AG09319 (cell line): ENCODE measurements around the gene HOXB7.

Experiments
- DNase-seq: peaks from one replicate; pipeline ENCODE4 v3.0.0-alpha.2; 2010; ENCODE audit warnings: low read depth; ENCODE audit errors: extremely low read depth
- TF ChIP-seq, protein P1 (sequence below): IDR thresholded peaks from 2 replicates; pipeline ENCODE4 v1.5.1; 2011; ENCODE audit warnings: low read depth, mild to moderate bottlenecking, inconsistent platforms, low read length, moderate library complexity

The HOXB7 gene

GRCh38 chr17:48610282-48611211, at the start of gene HOXB7:
HOXB7 (minus strand) TSS chr17:48611017; CDS start chr17:48610918, 99 bp downstream.
- DNase-seq: no peak
- TF ChIP-seq, protein P1, sequence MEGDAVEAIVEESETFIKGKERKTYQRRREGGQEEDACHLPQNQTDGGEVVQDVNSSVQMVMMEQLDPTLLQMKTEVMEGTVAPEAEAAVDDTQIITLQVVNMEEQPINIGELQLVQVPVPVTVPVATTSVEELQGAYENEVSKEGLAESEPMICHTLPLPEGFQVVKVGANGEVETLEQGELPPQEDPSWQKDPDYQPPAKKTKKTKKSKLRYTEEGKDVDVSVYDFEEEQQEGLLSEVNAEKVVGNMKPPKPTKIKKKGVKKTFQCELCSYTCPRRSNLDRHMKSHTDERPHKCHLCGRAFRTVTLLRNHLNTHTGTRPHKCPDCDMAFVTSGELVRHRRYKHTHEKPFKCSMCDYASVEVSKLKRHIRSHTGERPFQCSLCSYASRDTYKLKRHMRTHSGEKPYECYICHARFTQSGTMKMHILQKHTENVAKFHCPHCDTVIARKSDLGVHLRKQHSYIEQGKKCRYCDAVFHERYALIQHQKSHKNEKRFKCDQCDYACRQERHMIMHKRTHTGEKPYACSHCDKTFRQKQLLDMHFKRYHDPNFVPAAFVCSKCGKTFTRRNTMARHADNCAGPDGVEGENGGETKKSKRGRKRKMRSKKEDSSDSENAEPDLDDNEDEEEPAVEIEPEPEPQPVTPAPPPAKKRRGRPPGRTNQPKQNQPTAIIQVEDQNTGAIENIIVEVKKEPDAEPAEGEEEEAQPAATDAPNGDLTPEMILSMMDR: no peak

DNA sequence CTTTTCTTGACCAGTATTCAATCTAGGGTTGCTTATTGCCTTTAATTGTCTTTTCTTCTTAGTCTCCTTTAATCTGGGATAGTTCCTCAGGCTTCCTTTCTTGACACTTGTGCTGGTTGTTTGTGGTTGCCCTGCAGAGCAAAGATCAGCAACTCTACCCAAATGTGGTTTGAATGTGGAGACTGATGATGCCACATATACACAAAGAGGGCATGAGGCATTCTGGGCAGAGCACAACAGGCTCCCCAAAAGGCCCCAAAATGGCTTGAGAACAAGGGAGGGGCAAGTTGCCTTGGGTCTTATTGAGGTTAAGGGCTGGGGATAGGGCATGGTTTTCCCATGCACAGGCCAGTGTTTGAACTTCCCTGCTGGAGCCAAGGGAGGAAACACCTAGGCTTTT, 45.1 kb upstream of the HOXB7 start:
- DNase-seq: no peak
- TF ChIP-seq, protein P1: no peak

GRCh38 chr17:48649741-48650140, 38.9 kb upstream of the HOXB7 start:
- TF ChIP-seq, protein P1: no peak
- DNase-seq: no peak

DNA sequence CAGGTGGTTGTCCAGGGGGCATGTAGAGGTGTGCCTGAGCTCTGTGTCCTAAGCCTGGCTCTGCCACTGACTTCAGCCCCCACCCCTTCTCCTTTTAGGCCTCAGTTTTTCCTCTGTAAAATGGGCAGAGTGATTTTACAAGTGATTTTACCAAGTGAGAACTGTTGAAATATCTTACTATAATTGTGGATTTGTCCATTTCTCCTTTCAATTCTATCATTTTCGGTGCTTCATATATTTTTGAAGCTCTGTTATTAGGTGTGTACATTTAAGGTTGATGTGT, 37.1 kb upstream of the HOXB7 start:
- no peak for DNase-seq
- TF ChIP-seq, protein P1: no peak

DNA sequence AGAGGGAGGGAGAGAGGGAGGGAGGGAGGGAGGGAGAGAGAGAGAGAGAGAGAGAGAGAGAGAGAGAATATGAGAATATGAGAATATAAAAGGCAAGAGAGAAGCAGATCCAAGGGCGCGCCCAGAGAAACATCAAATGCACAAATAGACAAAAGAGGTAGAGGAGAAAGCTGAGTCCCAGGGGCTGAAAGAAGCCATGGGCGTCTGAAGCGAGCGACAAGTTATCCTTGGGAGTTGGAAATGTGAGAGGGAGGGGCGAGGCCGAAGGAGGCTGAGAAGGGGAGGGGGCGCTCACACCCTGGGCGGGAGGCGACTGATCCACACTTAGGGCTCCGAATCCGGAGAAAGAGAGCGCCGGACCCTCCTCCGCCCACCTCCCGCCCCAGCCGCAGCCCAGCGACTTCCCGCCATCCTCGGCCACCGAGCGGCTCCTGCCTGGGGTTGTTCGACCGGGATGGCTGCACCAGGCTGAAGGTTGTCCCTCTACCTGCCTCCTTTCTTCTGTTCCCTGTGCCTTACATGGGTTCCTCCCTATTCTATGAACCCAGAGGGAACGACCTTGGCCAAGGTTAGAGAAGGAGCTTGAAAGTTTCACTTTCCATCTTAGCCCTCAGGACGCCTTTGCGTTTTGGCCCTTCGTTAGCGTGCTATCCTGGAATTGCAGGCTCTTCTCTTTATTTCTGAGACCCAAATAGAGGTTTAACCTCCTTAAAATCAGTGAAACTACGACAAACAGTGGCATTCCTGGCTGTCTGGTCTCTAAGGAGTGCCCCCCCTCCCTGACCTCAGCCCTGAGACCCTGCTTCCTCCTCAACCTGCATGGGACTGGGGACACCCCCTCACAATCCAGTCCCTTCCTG, 36.5 kb upstream of the HOXB7 start:
- no peak for DNase-seq
- TF ChIP-seq, protein P1: no peak

DNA sequence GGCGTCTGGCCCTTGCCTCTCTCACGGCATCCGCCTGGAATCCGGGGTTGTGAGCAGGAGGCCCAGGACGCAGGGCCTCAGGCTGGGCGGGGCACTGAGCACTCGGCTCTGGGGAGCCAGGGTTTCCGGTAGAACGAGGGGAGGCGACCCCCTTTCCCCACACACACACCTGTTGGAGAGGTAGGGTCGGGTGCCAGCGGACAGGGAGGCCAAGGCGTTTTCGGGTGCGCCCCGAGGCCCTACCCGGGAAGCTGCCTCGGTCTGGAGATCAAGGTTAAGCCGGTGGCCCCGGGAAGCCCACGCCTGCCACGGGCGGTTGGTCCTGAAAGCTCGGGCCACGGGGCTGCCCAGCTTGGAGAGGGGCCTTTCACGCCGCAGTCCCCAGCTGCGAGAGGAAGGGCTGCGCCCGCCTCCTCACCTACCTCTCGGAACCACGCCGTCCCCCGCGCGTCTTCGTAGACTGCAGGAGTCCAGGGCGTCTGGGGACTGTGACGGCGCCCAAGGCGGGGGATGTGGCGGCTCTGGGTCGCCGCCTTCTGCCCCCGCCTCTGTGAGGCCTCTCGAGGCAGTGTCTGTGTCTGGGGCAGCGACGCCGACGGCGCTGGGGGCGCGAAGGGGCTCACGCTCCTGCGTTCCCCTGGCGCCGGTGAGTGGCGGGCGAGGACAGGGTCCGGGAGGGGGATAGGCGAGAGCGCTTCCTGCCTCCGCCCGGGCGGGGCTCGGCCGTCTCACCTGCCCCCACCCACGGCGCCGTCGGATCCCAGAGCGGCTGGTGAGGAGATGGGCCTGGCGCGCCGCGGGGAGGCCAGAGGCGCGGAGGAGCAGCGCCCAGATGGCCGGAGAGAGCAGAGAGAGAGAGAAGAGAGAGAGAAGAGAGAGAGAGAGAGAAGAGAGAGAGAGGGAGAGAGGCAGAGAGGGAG, 35.6 kb upstream of the HOXB7 start:
- TF ChIP-seq, protein P1: no peak
- no peak for DNase-seq
